Panc1 (cell line): ENCODE results near the gene RUNX1. TPM values are rescaled to one million over a fixed set of nuclear protein-coding genes. Genes with fewer than 3 reads are reported as not detected.

Experiments
- ATAC-seq: fragments of 200-7000 bp; cut with Tn5 transposase; 2 replicates; pipeline ENCODE4 v1.9.1; 2020; ENCODE audit warnings: mild to moderate bottlenecking, moderate library complexity
- BruUV-seq: library from RNA; stranded (reverse); fragments of 400-500 nt; replicated peaks from 2 replicates; lab custom pipeline; 2021; lab: Mats Ljungman, UMichigan
- CTCF ChIA-PET: fragments of 300-600 bp; sonication (Branson Sonifier 250); formaldehyde crosslinking; loops from one replicate; lab custom pipeline; 2022; ENCODE audit warnings: antibody characterized with exemption; lab: Charles Lee
- POLR2A ChIA-PET: fragments of 300-600 bp; sonication (Branson Sonifier 250); formaldehyde crosslinking; loops from one replicate; lab custom pipeline; 2022; ENCODE audit warnings: antibody characterized with exemption; lab: Charles Lee
- DNase-seq: peaks from one replicate; pipeline ENCODE4 v3.0.0-alpha.2; 2010; ENCODE audit warnings: low read depth, low spot score
- H3K27ac ChIP-seq: 2 replicates; pipeline ENCODE4 v1.5.1; 2011; ENCODE audit warnings: mild to moderate bottlenecking, low read length, inconsistent platforms
- H3K27me3 ChIP-seq: fragments of 200-500 bp; sonication (Bioruptor generic); 2 replicates; pipeline ENCODE4 v1.6.0; 2014; ENCODE audit warnings: low read length, inconsistent platforms; ENCODE audit not compliant: control insufficient read depth, insufficient read depth
- H3K36me3 ChIP-seq: fragments of 200-500 bp; sonication (Bioruptor generic); 2 replicates; pipeline ENCODE4 v1.5.1; 2014; ENCODE audit warnings: inconsistent platforms, mild to moderate bottlenecking, low read length, moderate library complexity; ENCODE audit not compliant: control insufficient read depth, insufficient read depth
- H3K4me1 ChIP-seq: 2 replicates; pipeline ENCODE4 v1.5.1; 2011; ENCODE audit warnings: inconsistent platforms, mild to moderate bottlenecking, low read length, moderate library complexity; ENCODE audit not compliant: control insufficient read depth, insufficient read depth
- H3K4me3 ChIP-seq, 2 experiments: 2 replicates each; pipeline ENCODE4 v1.5.1; 2011 to 2012; ENCODE audit warnings: low read depth in 2 of 2, low read length in 2 of 2, mild to moderate bottlenecking in 2 of 2, inconsistent platforms in 1 of 2, moderate library complexity in 1 of 2
- H3K9me3 ChIP-seq: fragments of 200-500 bp; sonication (Bioruptor generic); 2 replicates; pipeline ENCODE4 v1.5.1; 2014; ENCODE audit warnings: low read depth, mild to moderate bottlenecking, inconsistent platforms, low read length, moderate library complexity; ENCODE audit not compliant: control insufficient read depth, insufficient read depth
- CTCF ChIP-seq: fragments of 450-650 bp; IDR thresholded peaks from 2 replicates; pipeline ENCODE4 v1.5.1; 2017; ENCODE audit warnings: mild to moderate bottlenecking
- POLR2AphosphoS5 ChIP-seq: IDR thresholded peaks from 2 replicates; pipeline ENCODE4 v1.6.1; 2012; ENCODE audit warnings: mild to moderate bottlenecking, low read depth, low read length, moderate library complexity
- REST ChIP-seq, 2 experiments: IDR thresholded peaks; 2 replicates each; pipeline ENCODE4 v1.6.1; 2011 to 2012; ENCODE audit warnings: low read depth in 2 of 2, control low read depth in 1 of 2, low read length in 1 of 2, mild to moderate bottlenecking in 1 of 2, moderate library complexity in 1 of 2; ENCODE audit not compliant: insufficient read depth in 1 of 2
- SIN3A ChIP-seq: IDR thresholded peaks from 2 replicates; pipeline ENCODE4 v1.6.1; 2012; ENCODE audit warnings: low read depth, mild to moderate bottlenecking, low read length, moderate library complexity, borderline replicate concordance; ENCODE audit not compliant: insufficient read depth
- TCF7L2 ChIP-seq: IDR thresholded peaks from 2 replicates; pipeline ENCODE4 v1.6.1; 2011; ENCODE audit warnings: mild to moderate bottlenecking, low read depth, low read length, inconsistent platforms
- in situ Hi-C: cut with HindIII; loops from 2 replicates; pipeline ENCODE4 v1.10.0; 2016; ENCODE audit warnings: low sequenced_read_pairs, low pct_unique_long_range_greater_than_20kb
- intact Hi-C: fragments of 100-400 bp; cut with micrococcal nuclease; formaldehyde crosslinking; loops from one replicate; pipeline ENCODE4 v1.10.0; 2022; ENCODE audit not compliant: unreplicated experiment
- total RNA-seq: library from RNA; stranded (reverse); gene quantifications from one replicate; pipeline ENCODE4 v1.2.1, GENCODE V29; 2021; ENCODE audit not compliant: unreplicated experiment

The RUNX1 gene
- total RNA-seq, 1 experiment from 2014 or later = 22.4 TPM

GRCh38 chr21:34933609-34934335 is 115.3 kb downstream of the RUNX1 start:
- ATAC-seq = no peak
- intact Hi-C loops (no loop called here), in situ Hi-C loops (no loop called here)
- TF ChIP-seq TCF7L2 = no peak
- TF ChIP-seq CTCF = no peak
- TF ChIP-seq POLR2AphosphoS5 = no peak
- TF ChIP-seq SIN3A = no peak
- TF ChIP-seq REST (IDR thresholded peaks at IDR 0.05; ENCODE audit: insufficient read depth in 1 of 2, low read depth in 2 of 2, low read length in 1 of 2) = no peak
- POLR2A ChIA-PET = no interaction called here
- Histone ChIP-seq H3K9me3 (no peaks in the 10 kb centered on the region), H3K4me1 (no peaks in the 10 kb centered on the region), H3K4me3 (no peak overlapping the region), H3K36me3 (no peaks in the 10 kb centered on the region), H3K27ac (no peak overlapping the region), H3K27me3 (no peaks in the 10 kb centered on the region)
- no peak for DNase-seq
- CTCF ChIA-PET = no interaction called here
- BruUV-seq = no TSS peak

GRCh38 chr21:34932233-34932632 is 116.9 kb downstream of the RUNX1 start:
- no TSS peak for BruUV-seq
- no peak for ATAC-seq
- ChIA-PET CTCF (no interaction called here), POLR2A (no interaction called here)
- DNase-seq = no peak
- in situ Hi-C loops (no loop called here), intact Hi-C loops (no loop called here)
- TF ChIP-seq SIN3A = no peak
- no peak for TF ChIP-seq REST (IDR thresholded peaks at IDR 0.05; ENCODE audit: insufficient read depth in 1 of 2, low read depth in 2 of 2, low read length in 1 of 2)
- TF ChIP-seq CTCF = no peak
- no peak for TF ChIP-seq POLR2AphosphoS5
- TF ChIP-seq TCF7L2 = no peak
- no peaks in the 10 kb centered on the region for H3K36me3 ChIP-seq
- no peaks in the 10 kb centered on the region for H3K9me3 ChIP-seq
- H3K27ac ChIP-seq = no peak overlapping the region
- no peaks in the 10 kb centered on the region for H3K27me3 ChIP-seq
- H3K4me1 ChIP-seq = no peaks in the 10 kb centered on the region
- H3K4me3 ChIP-seq = no peak overlapping the region
